ENCODE measurements around the gene CD36.

CD36 gene

GRCh38 chr7:80708123-80708522 lies 69.7 kb downstream of the CD36 start:
- DNase-seq: peak in 2 of 3 donors; percentile 29 to 42

GRCh38 chr7:80711531-80711930 lies 73.1 kb downstream of the CD36 start:
- DNase-seq: peak; percentile 63 to 68 (median 63)

- no peak for DNase-seq
These were observed 80.8 kb downstream of the CD36 start for GRCh38 chr7:80719261-80719660.

GRCh38 chr7:80720146-80720545 lies 81.7 kb downstream of the CD36 start:
- no peak for DNase-seq

DNA sequence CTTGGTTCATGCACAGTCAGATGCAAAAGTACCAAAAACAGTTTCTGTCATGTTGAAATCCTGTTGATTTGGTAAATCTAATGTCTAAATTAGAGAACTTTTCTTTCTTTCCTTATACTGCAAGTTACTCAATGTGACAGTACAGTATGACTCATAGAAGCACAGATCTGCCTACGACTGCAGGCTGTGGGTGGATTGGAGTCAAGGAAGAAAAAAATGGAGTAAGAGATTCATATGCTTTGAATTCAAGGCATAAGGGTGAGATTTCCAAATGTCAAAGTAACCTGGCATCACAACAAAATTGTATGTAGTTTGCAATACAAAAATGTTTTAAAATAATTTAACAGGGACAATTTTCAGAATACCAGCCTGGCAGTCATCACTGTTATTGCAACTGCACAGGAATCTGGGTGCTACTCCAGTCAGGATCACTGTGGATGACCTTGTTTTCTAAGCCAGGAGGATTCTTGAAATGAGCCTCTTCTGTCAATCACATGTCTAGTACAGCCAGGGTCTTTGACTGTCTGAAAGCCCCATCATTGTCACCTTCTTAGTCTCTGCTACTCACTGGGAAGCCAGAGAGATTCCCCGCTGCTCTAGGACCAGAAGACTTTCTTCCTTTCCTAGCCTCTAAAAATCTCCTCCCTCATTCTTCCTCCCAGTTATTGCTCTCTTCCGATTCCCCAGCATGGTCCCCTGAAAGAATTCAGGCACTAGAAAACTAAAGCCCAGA lies 83.6 kb downstream of the CD36 start:
- DNase-seq: peak; percentile 83 to 96 (median 95)

GRCh38 chr7:80722616-80723195 lies 84.3 kb downstream of the CD36 start:
- DNase-seq: peak; percentile 87 to 93 (median 91)

DNA sequence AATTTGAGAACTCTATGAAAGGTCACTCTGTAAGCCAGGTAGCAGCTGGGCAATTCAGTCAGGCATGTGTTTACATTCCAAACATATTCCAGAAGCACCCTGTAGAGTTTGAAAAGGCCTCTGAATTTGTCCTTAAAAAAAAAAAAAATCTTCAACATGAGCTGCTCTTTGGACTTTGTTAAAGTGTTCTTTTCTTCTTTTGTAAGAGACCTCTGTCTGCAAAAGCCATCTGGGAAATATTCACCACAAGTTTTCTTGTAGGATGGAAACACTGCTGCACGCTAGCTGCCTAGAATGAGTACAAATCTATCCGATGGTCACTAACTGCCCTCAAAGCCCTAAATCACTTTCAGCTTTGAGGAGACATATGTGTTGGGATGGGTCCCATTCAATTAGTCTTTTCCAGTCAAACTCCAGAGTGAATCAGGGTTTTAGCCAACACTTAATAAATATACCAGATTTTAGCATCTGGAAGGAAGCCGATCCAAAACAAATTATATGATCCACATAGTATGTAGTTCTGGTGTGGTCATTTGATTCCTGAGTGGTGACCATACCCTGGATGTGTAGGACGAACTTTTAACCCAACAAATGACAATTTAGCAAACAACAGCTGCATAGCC lies 85.9 kb downstream of the CD36 start:
- DNase-seq: no peak

GRCh38 chr7:80725181-80725611 lies 86.8 kb downstream of the CD36 start:
- DNase-seq: peak in 2 of 3 donors; percentile 39 to 58
